PFSK-1 (cell line): Measurements from ENCODE around the gene ATP6V0E2.

Experiments used
- FOXP2 ChIP-seq: optimal IDR thresholded peaks from 2 replicates; pipeline ENCODE3; 2011; ENCODE audit warnings: borderline replicate concordance, control low read depth, inconsistent platforms; ENCODE audit not compliant: insufficient read depth; ENCODE audit errors: extremely low read length, extremely low read depth
- POLR2AphosphoS5 ChIP-seq: IDR thresholded peaks from 2 replicates; pipeline ENCODE4 v1.6.1; 2012; ENCODE audit warnings: low read depth, mild to moderate bottlenecking, control low read depth, low read length, moderate library complexity
- SIN3A ChIP-seq: IDR thresholded peaks from 2 replicates; pipeline ENCODE4 v1.6.1; 2012; ENCODE audit warnings: mild to moderate bottlenecking, low read length, moderate library complexity, borderline replicate concordance; ENCODE audit not compliant: insufficient read depth
- TAF1 ChIP-seq: IDR thresholded peaks from 2 replicates; pipeline ENCODE4 v1.6.1; 2012; ENCODE audit warnings: low read length, control low read depth, borderline replicate concordance; ENCODE audit not compliant: insufficient read depth
- TF ChIP-seq, protein P1 (sequence below), 2 experiments: IDR thresholded peaks; 2 replicates each; pipeline versions ENCODE4 v1.6.1 to v1.8.0; 2011 to 2012; ENCODE audit warnings: low read depth in 2 of 2, low read length in 2 of 2, control low read depth in 1 of 2, inconsistent platforms in 1 of 2, mild to moderate bottlenecking in 1 of 2, moderate library complexity in 1 of 2; ENCODE audit not compliant: insufficient read depth in 1 of 2

The ATP6V0E2 gene

GRCh38 chr7:149874644-149875028, 867 bp downstream of the ATP6V0E2 start:
- TF ChIP-seq TAF1, result no peak
- TF ChIP-seq POLR2AphosphoS5, result no peak
- no peak for TF ChIP-seq FOXP2
- TF ChIP-seq, protein P1, sequence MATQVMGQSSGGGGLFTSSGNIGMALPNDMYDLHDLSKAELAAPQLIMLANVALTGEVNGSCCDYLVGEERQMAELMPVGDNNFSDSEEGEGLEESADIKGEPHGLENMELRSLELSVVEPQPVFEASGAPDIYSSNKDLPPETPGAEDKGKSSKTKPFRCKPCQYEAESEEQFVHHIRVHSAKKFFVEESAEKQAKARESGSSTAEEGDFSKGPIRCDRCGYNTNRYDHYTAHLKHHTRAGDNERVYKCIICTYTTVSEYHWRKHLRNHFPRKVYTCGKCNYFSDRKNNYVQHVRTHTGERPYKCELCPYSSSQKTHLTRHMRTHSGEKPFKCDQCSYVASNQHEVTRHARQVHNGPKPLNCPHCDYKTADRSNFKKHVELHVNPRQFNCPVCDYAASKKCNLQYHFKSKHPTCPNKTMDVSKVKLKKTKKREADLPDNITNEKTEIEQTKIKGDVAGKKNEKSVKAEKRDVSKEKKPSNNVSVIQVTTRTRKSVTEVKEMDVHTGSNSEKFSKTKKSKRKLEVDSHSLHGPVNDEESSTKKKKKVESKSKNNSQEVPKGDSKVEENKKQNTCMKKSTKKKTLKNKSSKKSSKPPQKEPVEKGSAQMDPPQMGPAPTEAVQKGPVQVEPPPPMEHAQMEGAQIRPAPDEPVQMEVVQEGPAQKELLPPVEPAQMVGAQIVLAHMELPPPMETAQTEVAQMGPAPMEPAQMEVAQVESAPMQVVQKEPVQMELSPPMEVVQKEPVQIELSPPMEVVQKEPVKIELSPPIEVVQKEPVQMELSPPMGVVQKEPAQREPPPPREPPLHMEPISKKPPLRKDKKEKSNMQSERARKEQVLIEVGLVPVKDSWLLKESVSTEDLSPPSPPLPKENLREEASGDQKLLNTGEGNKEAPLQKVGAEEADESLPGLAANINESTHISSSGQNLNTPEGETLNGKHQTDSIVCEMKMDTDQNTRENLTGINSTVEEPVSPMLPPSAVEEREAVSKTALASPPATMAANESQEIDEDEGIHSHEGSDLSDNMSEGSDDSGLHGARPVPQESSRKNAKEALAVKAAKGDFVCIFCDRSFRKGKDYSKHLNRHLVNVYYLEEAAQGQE (IDR thresholded peaks at IDR 0.05; ENCODE audit: insufficient read depth in 1 of 2, low read depth in 2 of 2, low read length in 2 of 2), result no peak
- TF ChIP-seq SIN3A, result no peak

GRCh38 chr7:149875396-149875795, 1.6 kb downstream of the ATP6V0E2 start:
- TF ChIP-seq TAF1, result no peak
- no peak for TF ChIP-seq FOXP2
- TF ChIP-seq, protein P1 (IDR thresholded peaks at IDR 0.05; ENCODE audit: insufficient read depth in 1 of 2, low read depth in 2 of 2, low read length in 2 of 2), result no peak
- TF ChIP-seq SIN3A, result no peak
- TF ChIP-seq POLR2AphosphoS5, result no peak

DNA sequence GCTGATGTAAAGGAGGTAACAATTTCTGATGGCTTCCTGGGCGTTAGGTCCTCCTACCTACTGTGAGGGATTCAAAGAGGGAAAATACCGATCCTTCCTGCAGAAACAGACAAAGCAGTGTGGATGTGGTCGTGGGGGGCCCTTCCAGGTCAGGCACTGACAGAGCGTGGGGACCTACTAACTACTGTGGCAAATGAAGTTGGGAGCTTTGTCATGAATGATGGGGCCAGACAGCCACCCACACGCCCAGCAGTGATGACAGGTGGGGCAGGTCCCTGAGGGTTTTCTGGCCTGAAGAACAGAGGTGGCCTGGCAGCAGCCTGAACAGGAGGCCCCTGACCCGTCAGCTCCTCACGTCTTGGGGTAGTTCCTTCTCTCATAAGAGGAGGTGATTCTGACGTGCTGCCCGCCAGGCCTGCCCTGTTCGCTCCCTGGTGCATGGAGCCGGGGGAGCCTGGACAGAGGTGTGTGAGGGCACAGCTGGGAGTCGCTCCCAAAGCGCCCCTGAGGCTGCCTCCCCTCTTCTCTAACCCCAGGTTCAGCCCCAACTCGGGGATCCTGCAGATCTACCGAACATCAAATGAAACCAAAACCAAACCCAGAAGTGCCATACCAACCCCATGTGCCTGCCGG, 4.2 kb downstream of the ATP6V0E2 start:
- TF ChIP-seq TAF1 (no peak), POLR2AphosphoS5 (no peak), FOXP2 (no peak), SIN3A (no peak)
- TF ChIP-seq, protein P1 (IDR thresholded peaks at IDR 0.05; ENCODE audit: insufficient read depth in 1 of 2, low read depth in 2 of 2, low read length in 2 of 2), result no peak

DNA sequence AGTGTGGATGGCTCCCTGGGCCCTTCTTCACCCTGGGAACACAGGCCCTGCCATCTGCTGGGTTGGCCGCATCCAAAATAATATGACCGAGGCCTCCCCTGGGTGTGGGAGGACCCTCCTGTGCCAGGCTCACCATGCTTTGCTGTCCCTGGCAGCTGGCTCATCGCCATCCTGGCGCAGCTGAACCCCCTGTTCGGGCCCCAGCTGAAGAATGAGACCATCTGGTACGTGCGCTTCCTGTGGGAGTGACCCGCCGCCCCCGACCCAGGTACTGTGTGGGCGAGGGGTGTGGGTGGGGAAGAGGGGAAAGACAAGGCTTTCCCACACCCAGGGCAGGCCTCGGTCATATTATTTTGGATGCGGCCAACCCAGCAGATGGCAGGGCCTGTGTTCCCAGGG, 4.8 kb downstream of the ATP6V0E2 start:
- TF ChIP-seq, protein P1 (IDR thresholded peaks at IDR 0.05; ENCODE audit: insufficient read depth in 1 of 2, low read depth in 2 of 2, low read length in 2 of 2), result no peak
- no peak for TF ChIP-seq SIN3A
- no peak for TF ChIP-seq FOXP2
- TF ChIP-seq POLR2AphosphoS5, result no peak
- TF ChIP-seq TAF1, result no peak

DNA sequence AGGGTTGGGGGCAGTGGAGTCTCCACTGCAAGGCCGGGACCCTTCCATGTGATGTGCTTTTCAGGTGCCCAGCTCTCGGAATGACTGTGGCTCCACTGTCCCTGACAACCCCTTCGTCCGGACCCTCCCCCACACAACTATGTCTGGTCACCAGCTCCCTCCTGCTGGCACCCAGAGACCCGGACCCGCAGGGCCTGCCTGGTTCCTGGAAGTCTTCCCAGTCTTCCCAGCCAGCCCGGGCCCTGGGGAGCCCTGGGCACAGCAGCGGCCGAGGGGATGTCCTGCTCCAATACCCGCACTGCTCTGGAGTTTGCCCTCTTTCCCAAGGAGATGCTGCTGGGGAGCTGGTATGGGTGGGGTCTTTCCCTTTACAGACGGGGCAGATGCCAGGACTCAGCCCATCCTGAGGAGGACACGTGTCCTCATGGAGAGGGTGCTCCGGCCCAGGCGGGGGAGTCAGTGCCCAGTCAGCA, 5.5 kb downstream of the ATP6V0E2 start:
- no peak for TF ChIP-seq POLR2AphosphoS5
- no peak for TF ChIP-seq SIN3A
- TF ChIP-seq FOXP2, result no peak
- TF ChIP-seq, protein P1 (IDR thresholded peaks at IDR 0.05; ENCODE audit: insufficient read depth in 1 of 2, low read depth in 2 of 2, low read length in 2 of 2), result no peak
- no peak for TF ChIP-seq TAF1
